Measurements from ENCODE around the gene EGFL6. TPM values are rescaled to one million over a fixed set of nuclear protein-coding genes. Genes with fewer than 3 reads are reported as not detected.

EGFL6 gene
- total RNA-seq, 6 experiments from 2014 or later: not detected

- no peak overlapping the region for H3K4me3 ChIP-seq
- no peaks in the 10 kb centered on the region for H3K9me3 ChIP-seq
- WGBS (ENCODE audit: insufficient coverage, low coverage, low lambda C conversion rate, missing lambda C conversion rate): 65% methylated on average over 3 of the region's 4 CpGs
- intact Hi-C loops (cut with DNase I): no loop called here
- no peak for DNase-seq
- H3K4me1 ChIP-seq: no peaks in the 10 kb centered on the region
- TF ChIP-seq POLR2A (IDR thresholded peaks at IDR 0.05): no peak
- TF ChIP-seq CTCF (IDR thresholded peaks at IDR 0.05): no peak
- no peaks in the 10 kb centered on the region for H3K36me3 ChIP-seq
- no peak overlapping the region for H3K27ac ChIP-seq
- ATAC-seq: no peak
- H3K27me3 ChIP-seq: no peaks in the 10 kb centered on the region
Measured at GRCh38 chrX:13579661-13580060, 10.3 kb downstream of the EGFL6 start.

- Histone ChIP-seq H3K27me3 (no peaks in the 10 kb centered on the region), H3K4me3 (no peak overlapping the region), H3K9me3 (no peaks in the 10 kb centered on the region), H3K4me1 (no peaks in the 10 kb centered on the region), H3K36me3 (no peaks in the 10 kb centered on the region), H3K27ac (no peak overlapping the region)
- 44% methylated on average over 4 of the region's 4 CpGs for WGBS (ENCODE audit: insufficient coverage, low coverage, low lambda C conversion rate, missing lambda C conversion rate)
- intact Hi-C loops (cut with DNase I): no loop called here
- DNase-seq (no peak), ATAC-seq (no peak)
- TF ChIP-seq POLR2A (IDR thresholded peaks at IDR 0.05) (no peak), CTCF (IDR thresholded peaks at IDR 0.05) (no peak)
Measured at GRCh38 chrX:13581554-13581953, 12.2 kb downstream of the EGFL6 start.

GRCh38 chrX:13587786-13588477 lies 18.5 kb downstream of the EGFL6 start:
- TF ChIP-seq CTCF (IDR thresholded peaks at IDR 0.05) (no peak), POLR2A (IDR thresholded peaks at IDR 0.05) (no peak)
- Histone ChIP-seq H3K4me1 (no peaks in the 10 kb centered on the region), H3K9me3 (no peaks in the 10 kb centered on the region), H3K27me3 (peaks cover 0 to 15% of the 10 kb centered on the region in 2 donors), H3K4me3 (no peak overlapping the region), H3K36me3 (no peaks in the 10 kb centered on the region), H3K27ac (no peak overlapping the region)
- DNase-seq: no peak
- 29% methylated on average over 3 of the region's 3 CpGs for WGBS (ENCODE audit: insufficient coverage, low coverage, low lambda C conversion rate, missing lambda C conversion rate)
- intact Hi-C loops (cut with DNase I): no loop called here
- no peak for ATAC-seq

- no peaks in the 10 kb centered on the region for H3K9me3 ChIP-seq
- WGBS (ENCODE audit: insufficient coverage, low coverage, low lambda C conversion rate, missing lambda C conversion rate): 41% methylated on average over 2 of the region's 2 CpGs
- no peak overlapping the region for H3K4me3 ChIP-seq
- ATAC-seq (no peak), DNase-seq (no peak)
- no peak overlapping the region for H3K27ac ChIP-seq
- H3K4me1 ChIP-seq: no peaks in the 10 kb centered on the region
- H3K36me3 ChIP-seq: no peaks in the 10 kb centered on the region
- H3K27me3 ChIP-seq: peaks cover 0 to 21% of the 10 kb centered on the region in 2 donors
- TF ChIP-seq POLR2A (IDR thresholded peaks at IDR 0.05) (no peak), CTCF (IDR thresholded peaks at IDR 0.05) (no peak)
- intact Hi-C loops (cut with DNase I): no loop called here
Measured at GRCh38 chrX:13590207-13590606, 20.8 kb downstream of the EGFL6 start.
